ENCODE data around the gene RFC3. TPM values are rescaled to one million over a fixed set of nuclear protein-coding genes. Genes with fewer than 3 reads are reported as not detected.
A peak's percentile ranks its signal among the peaks of the same experiment; 100 is the strongest.
"Not testable (repeated sequence)": the region's sequence is repeated elsewhere in the genome, so short reads cannot be mapped to it uniquely, and the experiment has no call there.

The RFC3 gene
- total RNA-seq, 5 donors from 2014 or later (not counting 1 experiment from before 2014, with no cell fraction given), result 5.7 to 8.7 (median 6.1) TPM

- no peaks in the 10 kb centered on the region for H3K36me3 Mint-ChIP-seq
- peak in 1 of 35 experiments; percentile 36 for DNase-seq
- H3K27me3 Mint-ChIP-seq, result peaks cover 7 to 11% of the 10 kb centered on the region in 2 donors
- H3K27me3 ChIP-seq (replicated peaks in 1 of 2; ENCODE audit: control insufficient read depth in 2 of 2, extremely low read depth in 1 of 2, insufficient read depth in 2 of 2, low read length in 1 of 2), result no peaks in the 10 kb centered on the region
- H3K9me3 ChIP-seq, result no peaks in the 10 kb centered on the region
- H3K27ac ChIP-seq (ENCODE audit: low read length), result no peak overlapping the region
- ChIA-PET POLR2A (interaction anchor here in 1 of 2 donors (0.6 kb wide), 1 partner anchor 24 kb away, joined by 3 read pairs; no protein-coding TSS in a partner anchor), CTCF (interaction anchor here (0.6 to 0.7 kb wide), 4 partner anchors 15 to 1341 kb away, joined by 3 to 6 read pairs (median 3); partner anchors contain the start of gene RFC3 (in 1 of the 2))
- H3K36me3 ChIP-seq (ENCODE audit: control insufficient read depth in 2 of 2, extremely low read depth in 1 of 2, insufficient read depth in 1 of 2, low read length in 1 of 2), result no peaks in the 10 kb centered on the region
- no peaks in the 10 kb centered on the region for H3K4me1 ChIP-seq (ENCODE audit: control insufficient read depth in 1 of 2, extremely low read depth in 1 of 2, insufficient read depth in 2 of 2, low read length in 2 of 2)
- peaks cover 0 to 3% (median 2%) of the 10 kb centered on the region in 3 donors for H3K4me1 Mint-ChIP-seq
- H3K4me3 ChIP-seq (ENCODE audit: control insufficient read depth in 1 of 2, extremely low read depth in 1 of 2, low read length in 1 of 2), result no peak overlapping the region
- peak in 1 of 4 experiments; percentile 52 for ATAC-seq (replicated peaks in 1 of 4)
- H3K9me3 Mint-ChIP-seq, result no peaks in the 10 kb centered on the region
- 63% methylated on average over 3 of the region's 6 CpGs for WGBS (ENCODE audit: insufficient coverage)
- no peak overlapping the region for H3K4me3 Mint-ChIP-seq
- no peak overlapping the region for H3K27ac Mint-ChIP-seq
These were observed 17.9 kb upstream of the RFC3 start for GRCh38 chr13:33799950-33800592.

GRCh38 chr13:33800646-33801186, 17.2 kb upstream of the RFC3 start:
- peak overlapping the region in 1 of 3 donors; percentile 5 for H3K4me3 Mint-ChIP-seq
- CTCF ChIA-PET, result interaction anchor here (0.6 to 0.7 kb wide), 4 partner anchors 15 to 1341 kb away, joined by 3 to 6 read pairs (median 3); partner anchors contain the start of gene RFC3 (in 1 of the 2)
- no peaks in the 10 kb centered on the region for H3K9me3 Mint-ChIP-seq
- no peaks in the 10 kb centered on the region for H3K9me3 ChIP-seq
- no peak overlapping the region for H3K27ac ChIP-seq (ENCODE audit: low read length)
- ATAC-seq (replicated peaks in 1 of 4), result no peak
- H3K36me3 ChIP-seq (ENCODE audit: control insufficient read depth in 2 of 2, extremely low read depth in 1 of 2, insufficient read depth in 1 of 2, low read length in 1 of 2), result no peaks in the 10 kb centered on the region
- no peak overlapping the region for H3K27ac Mint-ChIP-seq
- H3K4me3 ChIP-seq (ENCODE audit: control insufficient read depth in 1 of 2, extremely low read depth in 1 of 2, low read length in 1 of 2), result no peak overlapping the region
- no peaks in the 10 kb centered on the region for H3K4me1 ChIP-seq (ENCODE audit: control insufficient read depth in 1 of 2, extremely low read depth in 1 of 2, insufficient read depth in 2 of 2, low read length in 2 of 2)
- no peaks in the 10 kb centered on the region for H3K27me3 ChIP-seq (replicated peaks in 1 of 2; ENCODE audit: control insufficient read depth in 2 of 2, extremely low read depth in 1 of 2, insufficient read depth in 2 of 2, low read length in 1 of 2)
- 50% methylated on average over 2 of the region's 3 CpGs for WGBS (ENCODE audit: insufficient coverage)
- no peaks in the 10 kb centered on the region for H3K36me3 Mint-ChIP-seq
- no peak for DNase-seq
- peaks cover 0 to 3% (median 2%) of the 10 kb centered on the region in 3 donors for H3K4me1 Mint-ChIP-seq
- H3K27me3 Mint-ChIP-seq, result peaks cover 7 to 11% of the 10 kb centered on the region in 2 donors
- POLR2A ChIA-PET, result interaction anchor here in 1 of 2 donors (0.6 kb wide), 1 partner anchor 25 kb away, joined by 3 read pairs; no protein-coding TSS in a partner anchor

- H3K27ac ChIP-seq (ENCODE audit: low read length), result no peak overlapping the region
- no peaks in the 10 kb centered on the region for H3K4me1 ChIP-seq (ENCODE audit: control insufficient read depth in 1 of 2, extremely low read depth in 1 of 2, insufficient read depth in 2 of 2, low read length in 2 of 2)
- H3K9me3 ChIP-seq, result no peaks in the 10 kb centered on the region
- ATAC-seq (replicated peaks in 1 of 4), result no peak
- ChIA-PET POLR2A (no interaction called here), CTCF (no interaction called here)
- no peak overlapping the region for H3K4me3 ChIP-seq (ENCODE audit: control insufficient read depth in 1 of 2, extremely low read depth in 1 of 2, low read length in 1 of 2)
- no peaks in the 10 kb centered on the region for H3K36me3 Mint-ChIP-seq
- no peak overlapping the region for H3K27ac Mint-ChIP-seq
- H3K4me3 Mint-ChIP-seq, result no peak overlapping the region
- peaks cover 14 to 15% of the 10 kb centered on the region in 2 donors for H3K27me3 Mint-ChIP-seq
- H3K36me3 ChIP-seq (ENCODE audit: control insufficient read depth in 2 of 2, extremely low read depth in 1 of 2, insufficient read depth in 1 of 2, low read length in 1 of 2), result no peaks in the 10 kb centered on the region
- WGBS (ENCODE audit: insufficient coverage), result 83% methylated on average over 5 of the region's 8 CpGs
- no peaks in the 10 kb centered on the region for H3K27me3 ChIP-seq (replicated peaks in 1 of 2; ENCODE audit: control insufficient read depth in 2 of 2, extremely low read depth in 1 of 2, insufficient read depth in 2 of 2, low read length in 1 of 2)
- DNase-seq, result no peak
- H3K4me1 Mint-ChIP-seq, result no peaks in the 10 kb centered on the region
- H3K9me3 Mint-ChIP-seq, result no peaks in the 10 kb centered on the region
These were observed 11.3 kb upstream of the RFC3 start for GRCh38 chr13:33806470-33807248.

GRCh38 chr13:33812829-33813228, 5.1 kb upstream of the RFC3 start:
- 86% methylated on average over 5 of the region's 7 CpGs for WGBS (ENCODE audit: insufficient coverage)
- H3K36me3 ChIP-seq (ENCODE audit: control insufficient read depth in 2 of 2, extremely low read depth in 1 of 2, insufficient read depth in 1 of 2, low read length in 1 of 2); DNase-seq; H3K36me3 Mint-ChIP-seq; CTCF ChIA-PET; H3K27ac Mint-ChIP-seq; H3K27me3 ChIP-seq (replicated peaks in 1 of 2; ENCODE audit: control insufficient read depth in 2 of 2, extremely low read depth in 1 of 2, insufficient read depth in 2 of 2, low read length in 1 of 2); H3K4me3 ChIP-seq (ENCODE audit: control insufficient read depth in 1 of 2, extremely low read depth in 1 of 2, low read length in 1 of 2); ATAC-seq (replicated peaks in 1 of 4); H3K4me1 Mint-ChIP-seq; H3K4me1 ChIP-seq (ENCODE audit: control insufficient read depth in 1 of 2, extremely low read depth in 1 of 2, insufficient read depth in 2 of 2, low read length in 2 of 2); H3K9me3 ChIP-seq; H3K4me3 Mint-ChIP-seq; H3K9me3 Mint-ChIP-seq; H3K27ac ChIP-seq (ENCODE audit: low read length): not testable (repeated sequence)
- POLR2A ChIA-PET, result interaction anchor here (0.6 to 0.7 kb wide), 2 partner anchors 17 to 275 kb away, joined by 8 read pairs; no protein-coding TSS in a partner anchor
- peaks cover 9 to 13% of the 10 kb centered on the region in 2 donors for H3K27me3 Mint-ChIP-seq

- no CpG with 5 or more reads among the region's 1 CpG for WGBS (ENCODE audit: insufficient coverage)
- ATAC-seq (replicated peaks in 1 of 4) (no peak), DNase-seq (no peak)
- no peaks in the 10 kb centered on the region for H3K27me3 ChIP-seq (replicated peaks in 1 of 2; ENCODE audit: control insufficient read depth in 2 of 2, extremely low read depth in 1 of 2, insufficient read depth in 2 of 2, low read length in 1 of 2)
- peaks cover 0 to 3% of the 10 kb centered on the region in 2 donors for H3K27me3 Mint-ChIP-seq
- peaks cover 15 to 27% (median 19%) of the 10 kb centered on the region in 3 donors for H3K4me1 Mint-ChIP-seq
- H3K27ac ChIP-seq (ENCODE audit: low read length), result no peak overlapping the region
- no peak overlapping the region for H3K27ac Mint-ChIP-seq
- no peak overlapping the region for H3K4me3 ChIP-seq (ENCODE audit: control insufficient read depth in 1 of 2, extremely low read depth in 1 of 2, low read length in 1 of 2)
- POLR2A ChIA-PET, result no interaction called here
- H3K4me3 Mint-ChIP-seq, result no peak overlapping the region
- H3K9me3 ChIP-seq, result no peaks in the 10 kb centered on the region
- no peaks in the 10 kb centered on the region for H3K36me3 Mint-ChIP-seq
- CTCF ChIA-PET, result interaction anchor here in 1 of 2 donors (0.6 kb wide), 1 partner anchor 28 kb away, joined by 3 read pairs; no protein-coding TSS in a partner anchor
- H3K9me3 Mint-ChIP-seq, result no peaks in the 10 kb centered on the region
- H3K36me3 ChIP-seq (ENCODE audit: control insufficient read depth in 2 of 2, extremely low read depth in 1 of 2, insufficient read depth in 1 of 2, low read length in 1 of 2), result no peaks in the 10 kb centered on the region
- peaks cover 4 to 10% of the 10 kb centered on the region in 2 experiments for H3K4me1 ChIP-seq (ENCODE audit: control insufficient read depth in 1 of 2, extremely low read depth in 1 of 2, insufficient read depth in 2 of 2, low read length in 2 of 2)
These were observed 2.9 kb upstream of the RFC3 start for GRCh38 chr13:33815011-33815550.

- no peaks in the 10 kb centered on the region for H3K9me3 ChIP-seq
- CTCF ChIA-PET, result interaction anchor here in 1 of 2 donors (0.9 kb wide), 1 partner anchor 93 kb away, joined by 4 read pairs; no protein-coding TSS in a partner anchor
- peaks cover 0 to 3% of the 10 kb centered on the region in 2 donors for H3K27me3 Mint-ChIP-seq
These were observed 1.0 kb upstream of the RFC3 start for GRCh38 chr13:33816912-33817311.

More at GRCh38 chr13:33816912-33817311, 1.0 kb upstream of the RFC3 start:
- ATAC-seq (replicated peaks in 1 of 4) (no peak), DNase-seq (no peak)
- no peak overlapping the region for H3K27ac Mint-ChIP-seq
- peaks cover 9% of the 10 kb centered on the region for H3K36me3 Mint-ChIP-seq
- H3K4me1 Mint-ChIP-seq, result peaks cover 15 to 29% (median 19%) of the 10 kb centered on the region in 3 donors
- H3K27ac ChIP-seq (ENCODE audit: low read length), result no peak overlapping the region
- 100% methylated on average over 1 of the region's 2 CpGs for WGBS (ENCODE audit: insufficient coverage)
- peak overlapping the region in 2 of 3 donors; percentile 30 to 96 for H3K4me3 Mint-ChIP-seq
- no peaks in the 10 kb centered on the region for H3K9me3 Mint-ChIP-seq
- H3K27me3 ChIP-seq (replicated peaks in 1 of 2; ENCODE audit: control insufficient read depth in 2 of 2, extremely low read depth in 1 of 2, insufficient read depth in 2 of 2, low read length in 1 of 2), result no peaks in the 10 kb centered on the region
- H3K4me1 ChIP-seq (ENCODE audit: control insufficient read depth in 1 of 2, extremely low read depth in 1 of 2, insufficient read depth in 2 of 2, low read length in 2 of 2), result peaks cover 4 to 10% of the 10 kb centered on the region in 2 experiments
- POLR2A ChIA-PET, result interaction anchor here in 1 of 2 donors (0.9 kb wide), 1 partner anchor 274 kb away, joined by 4 read pairs; no protein-coding TSS in a partner anchor
- no peaks in the 10 kb centered on the region for H3K36me3 ChIP-seq (ENCODE audit: control insufficient read depth in 2 of 2, extremely low read depth in 1 of 2, insufficient read depth in 1 of 2, low read length in 1 of 2)
- no peak overlapping the region for H3K4me3 ChIP-seq (ENCODE audit: control insufficient read depth in 1 of 2, extremely low read depth in 1 of 2, low read length in 1 of 2)

Measured in T-cell (primary cell).